Endothelial cell of umbilical vein (primary cell): ENCODE measurements around the gene TJP3. TPM values are rescaled to one million over a fixed set of nuclear protein-coding genes. Genes with fewer than 3 reads are reported as not detected.

ENCODE experiments used
- BruUV-seq: library from RNA; stranded (reverse); fragments of 400-500 nt; replicated peaks from 2 replicates; lab custom pipeline; 2021; lab: Mats Ljungman, UMichigan
- CTCF ChIA-PET: fragments of 300-600, 350-600 bp; sonication (Branson Sonifier 250); formaldehyde crosslinking; loops from one replicate; lab custom pipeline; 2021; ENCODE audit warnings: antibody characterized with exemption, inconsistent platforms; lab: Charles Lee
- POLR2A ChIA-PET: fragments of 300-600, 350-600 bp; sonication (Branson Sonifier 250); formaldehyde crosslinking; loops from one replicate; lab custom pipeline; 2021; ENCODE audit warnings: antibody characterized with exemption, inconsistent platforms; lab: Charles Lee
- DNase-seq: peaks from one replicate; pipeline ENCODE4 v3.0.0-alpha.2; 2011; ENCODE audit warnings: low read depth, low spot score
- FAIRE-seq: peaks from 2 replicates; lab custom pipeline; 2011; peaks lifted over from hg19 to GRCh38; lab: Jason Lieb, UNC
- H2AFZ ChIP-seq: 2 replicates; pipeline ENCODE4 v1.6.0; 2012; ENCODE audit warnings: low read depth, low read length, control low read depth, inconsistent platforms
- H3K27ac ChIP-seq: 2 replicates; pipeline ENCODE4 v1.5.1; 2011; ENCODE audit warnings: low read depth, mild to moderate bottlenecking, control low read depth, low read length, moderate library complexity; ENCODE audit not compliant: insufficient read depth
- H3K27me3 ChIP-seq, 2 experiments: 2 replicates each; pipeline versions ENCODE4 v1.6.0 to v1.6.1; 2011; ENCODE audit warnings: low read length in 2 of 2, mixed read lengths in 1 of 2; ENCODE audit not compliant: control insufficient read depth in 2 of 2, insufficient read depth in 2 of 2
- H3K36me3 ChIP-seq, 2 experiments: 2 replicates in 1 of 2; 3 replicates in 1 of 2; pipeline ENCODE4 v1.5.1; 2011; ENCODE audit warnings: low read length in 2 of 2, mild to moderate bottlenecking in 1 of 2, moderate library complexity in 1 of 2; ENCODE audit not compliant: control insufficient read depth in 2 of 2, insufficient read depth in 2 of 2; ENCODE audit errors: extremely low read depth in 1 of 2
- H3K4me1 ChIP-seq: 3 replicates; pipeline ENCODE4 v1.5.1; 2011; ENCODE audit warnings: mild to moderate bottlenecking, low read length; ENCODE audit not compliant: control insufficient read depth, insufficient read depth; ENCODE audit errors: extremely low read depth
- H3K4me2 ChIP-seq: 2 replicates; pipeline ENCODE4 v1.6.1; 2011; ENCODE audit warnings: low read length, control low read depth, mixed read lengths; ENCODE audit not compliant: insufficient read depth
- H3K4me3 ChIP-seq, 3 experiments: fragments of 200-600 bp in 1 of 3; sonication (generic), shearing (Covaris generic) in 1 of 3; replicated peaks in 1 of 3; 2 replicates each; pipeline ENCODE4 v1.5.1; 2011 to 2016; ENCODE audit warnings: control low read depth in 3 of 3, low read length in 3 of 3, mild to moderate bottlenecking in 2 of 3, inconsistent platforms in 1 of 3, low read depth in 1 of 3, moderate library complexity in 1 of 3; ENCODE audit not compliant: insufficient read depth in 1 of 3
- H3K79me2 ChIP-seq: 2 replicates; pipeline ENCODE4 v1.6.0; 2012; ENCODE audit warnings: low read length, inconsistent platforms; ENCODE audit not compliant: control insufficient read depth, insufficient read depth
- H3K9ac ChIP-seq: replicated peaks from 2 replicates; pipeline ENCODE3; 2011; ENCODE audit warnings: low read length, control low read depth; ENCODE audit not compliant: insufficient read depth; ENCODE audit errors: extremely low read depth
- H3K9me1 ChIP-seq: replicated peaks from 3 replicates; pipeline ENCODE4 v1.6.0; 2011; ENCODE audit warnings: mild to moderate bottlenecking, low read length; ENCODE audit not compliant: control insufficient read depth, insufficient read depth; ENCODE audit errors: extremely low read depth
- H3K9me3 ChIP-seq: replicated peaks from 2 replicates; pipeline ENCODE4 v1.5.1; 2012; ENCODE audit warnings: low read length, inconsistent platforms; ENCODE audit not compliant: control insufficient read depth, insufficient read depth
- H4K20me1 ChIP-seq: replicated peaks from 2 replicates; pipeline ENCODE3; 2011; ENCODE audit warnings: mild to moderate bottlenecking, low read length; ENCODE audit not compliant: control insufficient read depth, insufficient read depth; ENCODE audit errors: extremely low read depth
- CTCF ChIP-seq, 2 donors: IDR thresholded peaks; 1 replicate in 1 of 2; 2 replicates in 1 of 2; pipeline ENCODE4 v1.5.1; 2011; ENCODE audit warnings: low read length in 2 of 2, mild to moderate bottlenecking in 2 of 2, moderate library complexity in 2 of 2, control low read depth in 1 of 2, inconsistent platforms in 1 of 2, low read depth in 1 of 2; ENCODE audit not compliant: insufficient read depth in 1 of 2; ENCODE audit errors: extremely low read depth in 1 of 2
- EZH2 ChIP-seq: IDR thresholded peaks from 2 replicates; pipeline ENCODE4 v1.6.1; 2012; ENCODE audit warnings: borderline replicate concordance, low read depth, mild to moderate bottlenecking, moderate library complexity, low read length, inconsistent platforms; ENCODE audit not compliant: severe bottlenecking
- FOS ChIP-seq: IDR thresholded peaks from 2 replicates; pipeline ENCODE4 v1.6.1; 2011; ENCODE audit warnings: mild to moderate bottlenecking, low read length, moderate library complexity, borderline replicate concordance; ENCODE audit not compliant: insufficient read depth
- GATA2 ChIP-seq: IDR thresholded peaks from 2 replicates; pipeline ENCODE4 v1.7.0; 2011; ENCODE audit warnings: low read depth, mild to moderate bottlenecking, moderate library complexity, mixed read lengths, low read length; ENCODE audit not compliant: insufficient read length, insufficient read depth
- JUN ChIP-seq: IDR thresholded peaks from 2 replicates; pipeline ENCODE4 v1.6.1; 2011; ENCODE audit warnings: borderline replicate concordance, low read depth; ENCODE audit not compliant: insufficient read length, insufficient read depth
- MYC ChIP-seq: IDR thresholded peaks from one replicate; pipeline ENCODE4 v1.6.1; 2011; ENCODE audit warnings: mild to moderate bottlenecking, low read depth, low read length
- POLR2A ChIP-seq: IDR thresholded peaks from 2 replicates; pipeline ENCODE4 v1.6.1; 2012; ENCODE audit warnings: low read depth, mild to moderate bottlenecking, control low read depth, low read length
- POLR2AphosphoS5 ChIP-seq: IDR thresholded peaks from 2 replicates; pipeline ENCODE4 v1.6.1; 2012; ENCODE audit warnings: low read depth, mild to moderate bottlenecking, control low read depth, low read length, moderate library complexity; ENCODE audit not compliant: insufficient read depth
- dilution Hi-C: fragments of 300-500 bp; cut with MboI; formaldehyde crosslinking; loops from one replicate; pipeline ENCODE4 v1.15.0; 2019; ENCODE audit warnings: low sequenced_read_pairs; ENCODE audit not compliant: extremely low pct_ligation_motif_present
- intact Hi-C: fragments of 100-400 bp; cut with micrococcal nuclease; formaldehyde crosslinking; loops from one replicate; pipeline ENCODE4 v1.10.0; 2022
- polyA plus RNA-seq, 4 experiments: library from polyadenylated mRNA; depleted of rRNA in 3 of 4; stranded (reverse) in 3 of 4; unstranded in 1 of 4; fragments of >200 nt; gene quantifications; 2 replicates each; pipeline versions ENCODE4 v1.2.1 to v1.2.3, GENCODE V29; 2011 to 2012; ENCODE audit warnings: missing spikeins in 1 of 4
- total RNA-seq: library from RNA; stranded (reverse); gene quantifications from 2 replicates; pipeline ENCODE4 v1.2.3, GENCODE V29; 2021
- TF ChIP-seq, protein P1 (sequence below): IDR thresholded peaks from 2 replicates; pipeline ENCODE4 v1.6.1; 2011; ENCODE audit not compliant: insufficient read depth, insufficient read length

The TJP3 gene
- total and polyA plus RNA-seq, 2 donors (not counting 3 experiments of a cell fraction or from before 2014, with no cell fraction given) = 0.10 TPM; not detected in 1

DNA sequence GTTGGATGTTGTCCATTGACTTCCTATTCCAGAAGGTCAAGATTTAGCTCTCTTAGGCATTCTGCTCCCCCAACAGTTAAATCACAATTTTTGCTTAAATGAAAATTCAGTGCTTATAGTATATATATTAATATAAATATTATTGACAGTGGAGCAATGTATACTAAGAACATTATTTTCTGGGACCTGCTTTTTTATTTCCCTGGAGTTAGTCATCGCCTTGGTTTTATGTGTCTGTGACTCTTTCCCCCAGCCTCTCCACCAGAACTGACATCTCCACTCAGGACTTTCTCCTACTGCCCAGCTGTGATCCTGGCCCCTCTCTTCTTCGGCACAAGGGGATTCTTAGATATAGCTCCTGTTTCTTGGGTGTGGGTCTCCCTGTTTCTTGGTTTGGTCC, 88.2 kb downstream of the TJP3 start:
- H3K9me1 ChIP-seq = no peaks in the 10 kb centered on the region
- ChIA-PET POLR2A (no interaction called here), CTCF (interaction anchor here (0.6 to 1.5 kb wide), 3 partner anchors 9 to 23 kb away, joined by 3 to 5 read pairs (median 3); no protein-coding TSS in a partner anchor)
- no TSS peak for BruUV-seq
- H3K4me2 ChIP-seq = no peak overlapping the region
- H4K20me1 ChIP-seq = no peaks in the 10 kb centered on the region
- H3K9ac ChIP-seq = no peak overlapping the region
- no peaks in the 10 kb centered on the region for H3K79me2 ChIP-seq
- dilution Hi-C loops (no loop called here), intact Hi-C loops (no loop called here)
- DNase-seq (no peak), FAIRE-seq (no peak)
- H3K9me3 ChIP-seq = no peaks in the 10 kb centered on the region
- H3K4me1 ChIP-seq = no peaks in the 10 kb centered on the region
- no peak overlapping the region for H3K4me3 ChIP-seq
- H3K27ac ChIP-seq = no peak overlapping the region
- no peak for TF ChIP-seq FOS
- H3K27me3 ChIP-seq = peaks cover 10 to 11% of the 10 kb centered on the region in 2 experiments
- H3K36me3 ChIP-seq = no peaks in the 10 kb centered on the region
- no peak overlapping the region for H2AFZ ChIP-seq

GRCh38 chr19:3798137-3798536, 90.0 kb downstream of the TJP3 start:
- intact Hi-C loops (no loop called here), dilution Hi-C loops (no loop called here)
- Histone ChIP-seq H3K9ac (no peak overlapping the region), H3K27me3 (peaks cover 19 to 20% of the 10 kb centered on the region in 2 experiments), H3K4me3 (no peak overlapping the region), H2AFZ (no peak overlapping the region), H3K9me3 (no peaks in the 10 kb centered on the region), H3K4me2 (no peak overlapping the region), H3K79me2 (no peaks in the 10 kb centered on the region), H3K36me3 (no peaks in the 10 kb centered on the region), H3K9me1 (no peaks in the 10 kb centered on the region), H3K4me1 (no peaks in the 10 kb centered on the region), H3K27ac (no peak overlapping the region), H4K20me1 (no peaks in the 10 kb centered on the region)
- ChIA-PET POLR2A (no interaction called here), CTCF (interaction anchor here (2.2 kb wide), 1 partner anchor 24 kb away, joined by 6 read pairs; no protein-coding TSS in a partner anchor)
- BruUV-seq = no TSS peak
- FAIRE-seq (no peak), DNase-seq (no peak)
- TF ChIP-seq FOS (no peak), JUN (no peak), POLR2A (no peak), POLR2AphosphoS5 (no peak), GATA2 (no peak), CTCF (IDR thresholded peaks at IDR 0.05; ENCODE audit: extremely low read depth in 1 of 2, insufficient read depth in 1 of 2, low read depth in 1 of 2, low read length in 2 of 2) (no peak), MYC (no peak), EZH2 (no peak)
- TF ChIP-seq, protein P1, sequence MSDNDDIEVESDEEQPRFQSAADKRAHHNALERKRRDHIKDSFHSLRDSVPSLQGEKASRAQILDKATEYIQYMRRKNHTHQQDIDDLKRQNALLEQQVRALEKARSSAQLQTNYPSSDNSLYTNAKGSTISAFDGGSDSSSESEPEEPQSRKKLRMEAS = no peak
